Medulla oblongata (tissue), 1 donor: ENCODE results near the gene FAM72C.
"Not testable (repeated sequence)": the region's sequence is repeated elsewhere in the genome, so short reads cannot be mapped to it uniquely, and the experiment has no call there.

Experiments
- DNase-seq: peaks from one replicate; pipeline ENCODE4 v3.0.0-alpha.2; 2015; ENCODE audit errors: extremely low spot score

FAM72C gene

GRCh38 chr1:143971924-143972700 lies at the start of gene FAM72C:
TSS of gene FAM72C (minus strand) at chr1:143971986. CDS start at chr1:143971141, 845 bp downstream.
- not testable (repeated sequence) for DNase-seq

DNA sequence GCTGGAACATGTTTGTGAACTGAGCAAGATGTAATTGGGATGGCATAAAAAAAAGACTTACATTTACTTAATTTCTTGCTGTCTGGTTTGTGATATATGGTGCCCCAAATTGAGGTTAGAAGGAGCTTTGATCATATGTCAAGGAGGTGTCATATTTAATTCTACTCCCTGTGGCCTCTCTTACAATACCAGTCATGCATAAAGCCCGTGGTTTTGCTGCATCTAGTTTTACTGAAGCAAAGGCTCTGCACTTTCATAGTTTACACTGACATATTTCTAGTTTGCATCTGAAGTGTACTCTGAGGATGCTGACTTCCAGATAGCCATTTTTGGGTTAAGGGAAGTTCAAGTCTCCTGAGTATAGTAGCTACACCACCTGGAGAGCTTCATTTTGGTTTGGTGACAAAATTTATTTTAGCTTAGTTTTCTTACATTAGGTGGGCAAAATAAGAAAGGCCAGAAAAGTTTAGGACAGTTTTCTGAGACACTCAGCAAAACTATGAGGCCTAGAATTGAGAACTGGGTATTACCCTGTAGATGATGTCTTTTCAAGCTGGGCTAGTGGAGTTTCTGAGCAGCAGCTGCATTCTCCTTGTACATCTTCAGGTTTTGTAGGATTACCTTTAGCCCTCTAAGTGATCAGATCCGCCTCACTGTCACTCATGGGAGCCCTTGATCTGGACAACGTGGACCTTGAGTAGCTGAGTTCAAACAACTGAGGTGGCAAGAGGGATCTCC lies 48.4 kb upstream of the FAM72C start:
- DNase-seq: not testable (repeated sequence)

DNA sequence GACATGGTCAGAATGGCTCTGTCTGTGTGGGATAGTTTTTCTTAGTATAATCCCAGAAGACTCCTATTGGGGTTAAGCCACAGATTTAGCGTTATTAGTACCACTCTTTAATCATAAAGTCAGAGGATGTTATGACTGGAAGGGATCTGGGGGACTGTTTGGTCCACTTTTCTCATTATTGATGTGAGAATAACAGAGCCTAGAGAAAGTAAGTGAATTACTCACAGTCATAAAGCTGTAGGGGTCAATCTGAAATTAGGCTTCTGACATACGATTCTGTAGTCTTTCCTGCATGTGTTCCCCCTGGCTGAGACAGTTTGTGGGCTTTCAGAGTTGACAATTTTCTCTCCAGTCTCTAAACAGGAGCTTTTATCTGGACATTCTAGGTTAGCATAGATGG lies 47.3 kb upstream of the FAM72C start:
- DNase-seq: not testable (repeated sequence)

DNA sequence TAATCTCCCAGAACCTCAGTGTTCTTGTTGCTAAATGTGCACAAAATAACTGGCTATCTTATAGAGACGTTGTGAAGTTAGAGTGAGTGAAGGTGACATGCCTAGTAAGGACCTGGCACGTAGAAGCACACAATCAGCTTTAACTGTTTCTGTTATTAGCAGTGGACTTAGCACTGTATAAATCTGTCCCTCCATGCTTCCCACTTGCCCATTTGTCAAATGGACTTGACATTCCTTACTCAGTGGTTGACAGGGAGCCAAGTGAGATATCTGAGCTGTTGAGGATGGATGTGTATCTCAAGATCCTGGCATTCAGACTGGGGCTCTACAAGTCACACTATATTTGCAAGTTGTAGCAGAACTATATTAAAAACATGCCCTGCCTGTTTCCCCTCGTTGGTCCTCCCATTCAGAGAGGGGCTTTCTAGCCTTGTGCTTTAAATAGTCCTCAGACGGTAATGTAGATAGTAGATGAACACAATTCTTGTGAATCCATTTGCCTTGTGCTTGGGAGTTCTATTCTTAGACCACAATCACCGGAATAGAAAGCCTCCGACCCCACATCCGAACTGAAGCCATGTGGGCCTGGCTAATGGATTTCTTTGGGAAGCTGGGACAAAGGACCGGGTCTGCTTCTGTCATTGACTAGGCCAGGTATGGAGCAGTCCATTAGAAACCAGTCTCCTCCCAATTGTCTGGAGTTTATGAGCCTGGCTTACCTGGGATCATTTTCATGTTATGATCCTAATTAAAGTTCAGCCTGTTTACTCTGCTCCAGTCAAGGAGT lies 43.6 kb upstream of the FAM72C start:
- DNase-seq: not testable (repeated sequence)

DNA sequence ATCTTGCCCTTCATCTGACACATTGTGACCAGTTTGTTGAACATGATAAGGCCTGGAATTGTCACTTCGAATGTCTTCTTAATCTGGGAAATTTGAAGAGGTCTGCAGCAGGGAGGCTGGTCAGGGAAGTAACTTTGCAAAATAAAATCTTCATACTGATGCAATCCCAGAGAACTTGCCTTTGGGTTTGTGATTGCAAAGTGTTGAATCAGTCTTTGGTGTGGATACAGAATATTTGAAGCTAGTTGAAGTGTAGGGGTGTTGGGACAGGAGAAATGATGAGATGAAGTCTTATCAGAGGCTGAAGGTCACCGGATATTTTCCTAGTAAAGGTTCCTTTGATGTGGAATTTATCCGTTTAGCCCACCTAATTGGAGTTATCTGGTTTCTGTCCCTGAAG lies 42.7 kb upstream of the FAM72C start:
- DNase-seq: not testable (repeated sequence)

DNA sequence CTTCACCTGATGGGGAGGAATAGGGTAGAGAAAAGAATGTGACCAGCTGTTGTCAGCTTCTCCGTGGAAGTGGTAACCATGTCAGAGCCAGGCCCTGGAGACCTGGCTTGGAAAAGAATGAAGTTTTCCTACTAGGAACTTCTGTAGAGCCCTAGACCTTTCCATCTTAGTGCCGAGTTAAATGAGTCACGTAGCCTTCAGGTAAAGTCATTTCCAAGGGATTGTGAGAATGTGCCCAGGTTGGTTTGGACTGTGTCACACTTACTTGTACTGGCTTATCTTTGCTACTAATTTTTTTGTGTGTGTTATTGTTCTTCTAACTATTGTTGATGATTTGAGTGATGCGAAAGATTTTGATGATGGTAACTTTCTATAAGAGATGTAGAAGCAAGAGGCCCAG lies 42.3 kb upstream of the FAM72C start:
- DNase-seq: not testable (repeated sequence)

GRCh38 chr1:144012168-144012733 lies 40.5 kb upstream of the FAM72C start:
- not testable (repeated sequence) for DNase-seq

DNA sequence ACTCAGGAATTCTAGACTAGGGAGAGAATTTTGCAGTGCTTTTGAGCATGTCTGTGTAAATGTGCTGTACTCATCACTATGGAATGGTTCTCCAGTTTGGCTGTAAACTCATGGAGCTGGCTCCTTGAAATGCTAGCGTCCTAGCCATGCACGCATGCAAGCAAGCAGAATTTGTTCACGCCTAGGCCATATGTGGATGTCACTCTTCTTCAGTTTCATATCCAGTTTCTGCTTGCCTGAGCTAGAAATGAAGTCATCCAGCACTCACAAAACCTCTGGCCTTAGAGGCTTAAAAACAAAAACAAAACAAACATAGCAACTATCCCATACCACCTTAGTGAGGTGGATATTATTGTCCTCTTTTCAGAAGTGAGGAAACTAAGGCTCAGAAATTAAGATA lies 37.6 kb upstream of the FAM72C start:
- DNase-seq: not testable (repeated sequence)

GRCh38 chr1:144004259-144004658 lies 32.5 kb upstream of the FAM72C start:
- not testable (repeated sequence) for DNase-seq

GRCh38 chr1:144003306-144004029 lies 31.7 kb upstream of the FAM72C start:
- DNase-seq: not testable (repeated sequence)

- not testable (repeated sequence) for DNase-seq
Measured at GRCh38 chr1:144002141-144002881, 30.5 kb upstream of the FAM72C start.

DNA sequence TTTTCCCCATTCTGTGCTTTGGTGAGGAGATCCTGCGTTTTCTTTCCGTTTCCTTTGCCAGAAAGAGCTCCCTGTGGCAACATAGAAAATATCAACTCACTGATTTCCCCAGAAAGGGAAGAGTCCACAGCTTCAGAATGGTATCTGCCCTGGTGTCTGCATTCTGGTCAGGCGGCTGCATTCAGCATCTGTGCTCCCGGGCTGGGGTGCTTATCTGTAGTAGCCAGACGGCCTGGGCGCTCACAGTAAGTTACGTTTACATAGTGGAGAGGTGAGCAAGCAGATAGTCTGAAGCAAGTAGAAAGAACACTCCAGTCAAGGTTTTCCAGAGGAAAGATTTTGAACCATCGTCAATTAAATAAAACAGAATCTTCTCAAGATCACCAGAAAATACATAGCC lies 29.3 kb upstream of the FAM72C start:
- not testable (repeated sequence) for DNase-seq

GRCh38 chr1:143996020-143996419 lies 24.2 kb upstream of the FAM72C start:
- not testable (repeated sequence) for DNase-seq

DNA sequence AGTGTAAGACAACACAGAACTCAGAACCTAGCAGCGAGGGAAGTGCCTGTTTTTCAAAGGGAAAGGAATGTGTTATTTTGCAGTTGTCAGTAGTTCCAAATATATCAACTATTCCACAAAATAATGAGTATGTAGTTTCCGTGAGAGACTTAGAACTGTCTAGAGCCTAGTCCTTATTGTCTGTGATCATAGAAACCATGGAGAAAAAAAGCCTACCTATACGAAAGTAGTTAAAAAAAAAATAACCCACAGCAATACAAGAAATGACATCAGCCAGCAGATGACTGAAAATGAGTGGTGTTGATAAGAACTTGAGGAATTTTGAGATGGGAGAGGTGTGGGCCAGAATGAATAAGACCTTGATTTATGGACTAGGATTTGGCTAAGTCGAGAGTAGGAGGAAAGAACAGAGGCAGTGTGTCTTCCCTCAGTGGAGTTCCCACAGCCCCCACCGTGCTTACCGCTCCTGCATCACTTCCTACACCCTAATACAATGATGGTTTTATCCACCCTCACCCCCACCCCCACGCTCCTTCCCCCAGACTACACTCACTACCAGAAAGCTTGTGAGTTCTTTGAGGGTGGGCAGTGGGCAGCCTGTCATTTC lies 21.6 kb upstream of the FAM72C start:
- DNase-seq: not testable (repeated sequence)

- DNase-seq: not testable (repeated sequence)
Measured at GRCh38 chr1:143990699-143991098, 18.9 kb upstream of the FAM72C start.

DNA sequence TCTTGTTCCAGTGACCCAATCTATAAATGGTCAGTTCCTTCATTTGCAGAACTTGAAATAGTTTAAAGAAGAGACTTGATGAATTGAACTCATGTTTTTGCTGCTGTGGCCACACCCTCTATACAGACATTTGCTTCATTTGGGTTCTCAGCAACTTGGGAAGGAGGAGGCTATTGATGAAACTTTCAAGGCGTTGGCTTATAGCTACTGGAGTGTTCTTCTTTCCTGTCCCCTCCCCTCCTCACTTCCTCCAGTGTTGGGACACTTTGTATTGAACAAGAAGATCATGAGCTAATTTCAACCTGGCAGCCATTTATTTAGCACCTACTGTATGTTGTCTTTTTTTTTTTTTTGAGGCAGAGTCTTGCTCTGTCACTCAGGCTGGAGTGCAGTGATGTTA lies 17.9 kb upstream of the FAM72C start:
- DNase-seq: not testable (repeated sequence)

- DNase-seq: not testable (repeated sequence)
Measured at GRCh38 chr1:143989427-143989712, 17.6 kb upstream of the FAM72C start.

- DNase-seq: not testable (repeated sequence)
Measured at GRCh38 chr1:143988602-143989426, 17.0 kb upstream of the FAM72C start.

DNA sequence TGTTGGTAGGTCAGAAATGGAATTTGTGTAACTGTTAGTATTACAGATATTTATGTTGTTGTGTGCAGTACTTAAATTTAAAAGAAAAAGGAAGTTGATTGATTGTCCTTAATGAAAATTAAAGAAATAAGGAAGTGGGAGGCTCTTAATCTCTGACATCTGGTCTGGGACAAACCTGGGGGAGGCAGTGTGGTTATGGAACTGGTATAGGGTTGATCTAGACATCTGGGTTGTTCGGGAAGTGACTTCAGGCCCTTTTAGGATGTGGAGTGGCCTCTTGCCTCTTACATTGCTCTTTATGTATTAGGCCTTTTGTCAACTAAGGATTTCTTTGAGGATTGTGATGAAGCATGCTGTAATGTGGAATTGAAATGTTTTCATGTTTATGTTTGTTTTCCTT lies 16.1 kb upstream of the FAM72C start:
- not testable (repeated sequence) for DNase-seq
